Endothelial cell (in vitro differentiated cells): ENCODE data around the gene OPN5. TPM values are rescaled to one million over a fixed set of nuclear protein-coding genes. Genes with fewer than 3 reads are reported as not detected.

Source experiments
- DNase-seq: peaks from one replicate; pipeline ENCODE4 v3.0.0; 2021; ENCODE audit warnings: low spot score
- H3K27ac Mint-ChIP-seq: one replicate; pipeline ENCODE4 v1.8.0; 2021; ENCODE audit warnings: mixed read lengths, inconsistent platforms; ENCODE audit not compliant: unreplicated experiment
- H3K27me3 Mint-ChIP-seq: one replicate; pipeline ENCODE4 v1.8.0; 2021; ENCODE audit warnings: mild to moderate bottlenecking, moderate library complexity, mixed read lengths, inconsistent platforms; ENCODE audit not compliant: unreplicated experiment
- H3K36me3 Mint-ChIP-seq: one replicate; pipeline ENCODE4 v1.8.0; 2021; ENCODE audit warnings: mild to moderate bottlenecking, low read depth, mixed read lengths, inconsistent platforms; ENCODE audit not compliant: unreplicated experiment
- H3K4me1 Mint-ChIP-seq: one replicate; pipeline ENCODE4 v1.8.0; 2021; ENCODE audit warnings: mild to moderate bottlenecking, mixed read lengths, inconsistent platforms; ENCODE audit not compliant: unreplicated experiment
- H3K4me3 Mint-ChIP-seq: one replicate; pipeline ENCODE4 v1.8.0; 2021; ENCODE audit warnings: mild to moderate bottlenecking, mixed read lengths, inconsistent platforms; ENCODE audit not compliant: unreplicated experiment
- H3K9me3 Mint-ChIP-seq: one replicate; pipeline ENCODE4 v1.8.0; 2021; ENCODE audit warnings: mixed read lengths, inconsistent platforms; ENCODE audit not compliant: unreplicated experiment
- total RNA-seq: library from RNA; stranded (reverse); fragmentation: NEBNext Ultra II Directional; extraction: Animal tissue kit (Norgen Biotek cat#: 25700); gene quantifications from one replicate; pipeline ENCODE4 v1.2.1, GENCODE V29; 2021; ENCODE audit not compliant: unreplicated experiment
- TF ChIP-seq, protein P1 (sequence below): fragments of 200-600 bp; sonication (generic); IDR thresholded peaks from one replicate; pipeline ENCODE4 v1.5.0; 2021; ENCODE audit warnings: antibody characterized with exemption; ENCODE audit not compliant: unreplicated experiment

OPN5 gene
- total RNA-seq, 1 donor from 2014 or later = 12.1 TPM

DNA sequence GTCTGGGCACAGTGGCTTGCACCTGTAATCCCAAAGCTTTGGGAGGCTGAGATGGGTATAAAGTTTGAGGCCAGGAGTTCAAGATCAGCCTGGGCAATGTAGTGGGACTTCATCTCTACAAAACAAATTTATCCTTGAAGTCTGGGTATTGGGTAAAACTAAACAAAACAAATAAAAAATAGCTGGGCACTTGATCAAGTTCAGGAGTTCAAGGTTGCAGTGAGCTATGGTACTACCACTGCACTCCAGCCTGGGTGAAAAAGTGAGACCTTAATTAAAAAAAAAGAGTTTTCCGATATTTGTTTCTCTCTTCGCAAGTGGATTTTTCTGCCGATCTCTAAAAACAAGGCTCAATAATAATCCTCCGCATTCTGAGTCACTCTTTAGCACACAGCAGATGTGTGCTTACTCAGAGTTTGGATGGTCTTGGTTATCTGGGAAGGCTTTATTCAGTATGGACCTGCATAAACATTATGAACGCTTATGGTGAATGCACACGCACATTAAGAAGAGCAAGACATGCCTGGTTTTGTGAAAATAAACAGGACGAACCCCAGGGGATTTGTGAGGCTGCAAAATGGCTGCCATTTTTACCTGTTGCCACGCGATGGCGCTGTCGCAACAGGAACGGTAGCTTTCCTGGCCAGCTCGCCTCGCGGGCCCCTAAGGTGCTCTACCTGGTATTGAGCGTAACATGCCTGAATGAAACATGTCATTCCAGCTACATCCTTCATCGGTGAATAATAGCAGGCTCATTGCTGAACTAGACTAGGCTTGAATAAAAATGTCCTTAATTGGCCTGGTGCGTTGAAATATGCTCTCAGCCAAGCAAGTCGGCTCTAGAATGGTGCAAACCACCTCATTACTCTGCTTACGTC lies 6.0 kb downstream of the OPN5 start:
- H3K27ac Mint-ChIP-seq = no peak overlapping the region
- TF ChIP-seq, protein P1, sequence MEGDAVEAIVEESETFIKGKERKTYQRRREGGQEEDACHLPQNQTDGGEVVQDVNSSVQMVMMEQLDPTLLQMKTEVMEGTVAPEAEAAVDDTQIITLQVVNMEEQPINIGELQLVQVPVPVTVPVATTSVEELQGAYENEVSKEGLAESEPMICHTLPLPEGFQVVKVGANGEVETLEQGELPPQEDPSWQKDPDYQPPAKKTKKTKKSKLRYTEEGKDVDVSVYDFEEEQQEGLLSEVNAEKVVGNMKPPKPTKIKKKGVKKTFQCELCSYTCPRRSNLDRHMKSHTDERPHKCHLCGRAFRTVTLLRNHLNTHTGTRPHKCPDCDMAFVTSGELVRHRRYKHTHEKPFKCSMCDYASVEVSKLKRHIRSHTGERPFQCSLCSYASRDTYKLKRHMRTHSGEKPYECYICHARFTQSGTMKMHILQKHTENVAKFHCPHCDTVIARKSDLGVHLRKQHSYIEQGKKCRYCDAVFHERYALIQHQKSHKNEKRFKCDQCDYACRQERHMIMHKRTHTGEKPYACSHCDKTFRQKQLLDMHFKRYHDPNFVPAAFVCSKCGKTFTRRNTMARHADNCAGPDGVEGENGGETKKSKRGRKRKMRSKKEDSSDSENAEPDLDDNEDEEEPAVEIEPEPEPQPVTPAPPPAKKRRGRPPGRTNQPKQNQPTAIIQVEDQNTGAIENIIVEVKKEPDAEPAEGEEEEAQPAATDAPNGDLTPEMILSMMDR = peak; percentile 97
- H3K27me3 Mint-ChIP-seq = no peaks in the 10 kb centered on the region
- no peak overlapping the region for H3K4me3 Mint-ChIP-seq
- peak; percentile 66 for DNase-seq
- peaks cover 24% of the 10 kb centered on the region for H3K4me1 Mint-ChIP-seq
- no peaks in the 10 kb centered on the region for H3K36me3 Mint-ChIP-seq
- no peaks in the 10 kb centered on the region for H3K9me3 Mint-ChIP-seq

DNA sequence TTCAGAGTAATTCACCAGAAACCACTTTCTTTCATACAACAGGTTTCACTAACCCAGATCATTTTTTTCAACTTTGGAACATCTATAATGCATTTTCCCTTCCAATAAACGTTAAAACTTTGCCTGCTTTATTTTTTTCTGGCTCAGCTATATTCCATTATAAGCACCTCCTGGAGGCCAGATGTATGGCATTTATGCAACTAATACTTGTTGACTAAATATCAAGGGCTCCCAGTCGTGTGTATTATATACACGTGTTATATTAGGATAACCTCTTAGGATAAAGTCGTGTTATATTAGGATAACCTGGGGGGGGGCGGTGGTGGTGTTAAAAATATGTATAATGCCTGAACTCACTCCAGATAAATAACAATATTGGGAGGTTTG lies 6.7 kb downstream of the OPN5 start:
- Mint-ChIP-seq H3K4me1 (peaks cover 25% of the 10 kb centered on the region), H3K4me3 (no peak overlapping the region), H3K27ac (no peak overlapping the region), H3K9me3 (no peaks in the 10 kb centered on the region), H3K27me3 (no peaks in the 10 kb centered on the region), H3K36me3 (no peaks in the 10 kb centered on the region)
- no peak for DNase-seq
- TF ChIP-seq, protein P1 = no peak

DNA sequence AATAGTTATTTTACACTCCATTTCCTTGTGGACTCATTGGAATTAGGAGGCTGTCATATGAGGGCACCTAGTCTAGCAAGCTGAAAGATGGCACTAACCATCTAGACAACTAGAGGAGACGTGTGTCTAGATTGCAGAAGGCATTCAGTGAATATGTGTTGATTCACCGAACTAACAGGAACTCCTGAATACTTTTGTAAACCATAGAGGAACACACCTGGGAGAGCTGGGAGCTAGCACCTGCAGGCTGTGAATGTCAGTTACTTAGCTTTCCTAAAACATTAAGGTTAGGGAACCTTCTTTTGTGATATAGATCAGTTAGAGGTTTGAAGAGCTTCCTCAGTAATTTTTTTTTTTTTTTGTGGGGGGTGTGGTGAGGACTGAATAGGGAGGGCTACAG lies 7.7 kb downstream of the OPN5 start:
- Mint-ChIP-seq H3K36me3 (no peaks in the 10 kb centered on the region), H3K9me3 (no peaks in the 10 kb centered on the region), H3K27ac (no peak overlapping the region), H3K4me1 (peaks cover 35% of the 10 kb centered on the region), H3K27me3 (no peaks in the 10 kb centered on the region), H3K4me3 (no peak overlapping the region)
- TF ChIP-seq, protein P1 = no peak
- no peak for DNase-seq

DNA sequence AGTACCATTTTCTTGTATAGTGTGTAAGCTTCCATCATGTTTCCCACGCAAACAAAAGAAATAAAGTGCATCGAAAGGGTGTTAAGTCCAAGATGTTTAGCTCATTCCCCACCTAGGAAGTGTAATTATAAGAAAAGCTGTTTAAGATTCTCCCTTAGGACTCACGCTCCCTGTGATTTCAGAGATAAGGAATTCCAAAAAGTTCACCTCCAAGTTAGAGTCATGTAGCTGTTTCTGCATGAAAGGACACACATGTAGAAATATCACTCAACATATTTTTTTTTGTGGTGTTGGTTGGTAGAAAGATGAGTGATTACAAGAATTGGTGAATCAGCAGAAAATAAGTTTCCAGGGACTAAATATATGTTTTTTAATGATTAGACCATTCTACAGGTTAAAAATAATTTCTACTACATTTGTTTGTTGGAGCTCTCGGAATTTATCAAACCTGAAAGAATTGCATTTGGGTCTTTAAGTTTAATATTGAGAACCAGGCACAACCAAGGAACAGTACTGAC lies 10.4 kb downstream of the OPN5 start:
- peaks cover 52% of the 10 kb centered on the region for H3K4me1 Mint-ChIP-seq

More for the DNA sequence above, 10.4 kb downstream of the OPN5 start:
- no peaks in the 10 kb centered on the region for H3K27me3 Mint-ChIP-seq
- TF ChIP-seq, protein P1 = no peak
- H3K36me3 Mint-ChIP-seq = no peaks in the 10 kb centered on the region
- H3K4me3 Mint-ChIP-seq = no peak overlapping the region
- no peaks in the 10 kb centered on the region for H3K9me3 Mint-ChIP-seq
- H3K27ac Mint-ChIP-seq = no peak overlapping the region
- no peak for DNase-seq
